Measurements from ENCODE around the gene SAMD9.
"Not testable (repeated sequence)": the region's sequence is repeated elsewhere in the genome, so short reads cannot be mapped to it uniquely, and the experiment has no call there.

Gene SAMD9

GRCh38 chr7:93119191-93119905 lies 1.6 kb upstream of the SAMD9 start:
- no peak for DNase-seq

GRCh38 chr7:93117327-93117726 lies 452 bp downstream of the SAMD9 start:
- DNase-seq: no peak

- DNase-seq: no peak
These were observed 2.0 kb downstream of the SAMD9 start for GRCh38 chr7:93115796-93116195.

- no peak for DNase-seq
These were observed 9.8 kb downstream of the SAMD9 start for GRCh38 chr7:93108003-93108402.

GRCh38 chr7:93097388-93097787 lies 20.4 kb downstream of the SAMD9 start:
- DNase-seq: no peak

- DNase-seq: peak in 1 of 2 experiments; percentile 11
These were observed 24.9 kb downstream of the SAMD9 start for GRCh38 chr7:93092757-93093370.

- DNase-seq: not testable (repeated sequence)
These were observed 44.4 kb downstream of the SAMD9 start for GRCh38 chr7:93073357-93073756.

- DNase-seq: no peak
These were observed 55.2 kb downstream of the SAMD9 start for GRCh38 chr7:93062599-93062998.

- DNase-seq: no peak
These were observed 56.9 kb downstream of the SAMD9 start for GRCh38 chr7:93060865-93061264.

- no peak for DNase-seq
These were observed 57.8 kb downstream of the SAMD9 start for GRCh38 chr7:93060025-93060424.

GRCh38 chr7:93056621-93057020 lies 61.2 kb downstream of the SAMD9 start:
- DNase-seq: not testable (repeated sequence)

GRCh38 chr7:93055543-93056107 lies 62.2 kb downstream of the SAMD9 start:
- peak; percentile 25 to 60 for DNase-seq

- no peak for DNase-seq
These were observed 62.8 kb downstream of the SAMD9 start for GRCh38 chr7:93054975-93055374.

GRCh38 chr7:93053949-93054943 lies 63.5 kb downstream of the SAMD9 start:
- DNase-seq: no peak

- DNase-seq: no peak
These were observed 64.4 kb downstream of the SAMD9 start for GRCh38 chr7:93053209-93053948.

- no peak for DNase-seq
These were observed 66.1 kb downstream of the SAMD9 start for GRCh38 chr7:93051660-93052059.

Measured in NCI-H2081 (cell line).